ENCODE measurements around the gene EVC. TPM values are rescaled to one million over a fixed set of nuclear protein-coding genes. Genes with fewer than 3 reads are reported as not detected.
A peak's percentile ranks its signal among the peaks of the same experiment; 100 is the strongest.

EVC gene
- total RNA-seq, 1 donor from 2014 or later: 39.8 TPM

- Mint-ChIP-seq H3K4me1 (ENCODE audit: low read depth) (peaks cover 80% of the 10 kb centered on the region), H3K9me3 (ENCODE audit: low read depth) (no peaks in the 10 kb centered on the region), H3K27ac (ENCODE audit: unreplicated experiment) (peak overlapping the region; percentile 89), H3K4me3 (ENCODE audit: unreplicated experiment) (no peak overlapping the region), H3K27me3 (ENCODE audit: low read depth) (no peaks in the 10 kb centered on the region), H3K36me3 (ENCODE audit: low read depth) (peaks cover 29% of the 10 kb centered on the region)
- no peak for DNase-seq (ENCODE audit: low spot score)
- TF ChIP-seq CTCF (IDR thresholded peaks at IDR 0.05): no peak
Observed at GRCh38 chr4:5749568-5749967, 38.6 kb downstream of the EVC start.

DNA sequence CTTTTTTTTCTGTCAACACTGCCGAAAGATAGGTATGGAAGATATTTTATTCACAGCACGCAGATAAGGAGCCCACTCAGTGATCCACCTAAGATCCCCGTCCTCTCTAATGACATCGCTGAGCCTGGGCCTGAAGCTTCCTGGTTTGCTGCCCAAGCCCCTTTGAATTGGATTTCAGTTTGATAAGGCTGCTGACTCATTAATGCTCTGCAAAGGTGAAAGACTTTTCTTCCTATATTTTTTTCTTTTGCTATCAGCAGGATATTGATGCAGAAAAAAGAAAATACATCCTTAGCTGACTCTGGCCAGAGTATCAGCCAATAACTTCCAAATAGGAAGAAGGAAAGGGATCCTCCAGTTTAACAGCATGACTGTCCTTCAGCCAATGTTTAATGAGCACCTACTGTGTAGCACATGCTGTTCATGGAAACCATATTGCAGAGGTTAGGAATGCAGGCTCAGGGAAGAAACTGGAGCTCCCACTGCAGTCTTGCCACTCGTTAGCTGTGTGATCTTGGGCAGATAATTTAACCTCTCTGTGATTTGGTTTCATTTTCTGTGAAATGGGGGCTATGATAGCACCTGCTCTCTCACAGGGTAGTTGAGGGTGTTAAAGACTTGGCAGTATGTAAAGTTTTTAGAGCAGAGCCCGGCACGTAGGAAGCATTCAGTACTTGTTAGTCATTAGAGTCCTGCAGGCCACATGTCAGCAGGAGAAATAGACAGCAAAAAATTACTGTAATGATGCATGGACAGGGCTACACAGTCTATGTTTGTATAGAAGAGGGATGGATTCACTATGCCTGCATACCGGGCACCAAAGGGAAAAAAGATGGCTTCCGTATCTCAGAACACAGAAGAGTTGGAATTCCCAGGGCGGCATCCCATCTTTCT is 39.3 kb downstream of the EVC start:
- Mint-ChIP-seq H3K27ac (ENCODE audit: unreplicated experiment) (peak overlapping the region; percentile 89), H3K27me3 (ENCODE audit: low read depth) (no peaks in the 10 kb centered on the region), H3K36me3 (ENCODE audit: low read depth) (peaks cover 29% of the 10 kb centered on the region), H3K9me3 (ENCODE audit: low read depth) (no peaks in the 10 kb centered on the region), H3K4me3 (ENCODE audit: unreplicated experiment) (no peak overlapping the region), H3K4me1 (ENCODE audit: low read depth) (peaks cover 77% of the 10 kb centered on the region)
- DNase-seq (ENCODE audit: low spot score): no peak
- no peak for TF ChIP-seq CTCF (IDR thresholded peaks at IDR 0.05)

DNA sequence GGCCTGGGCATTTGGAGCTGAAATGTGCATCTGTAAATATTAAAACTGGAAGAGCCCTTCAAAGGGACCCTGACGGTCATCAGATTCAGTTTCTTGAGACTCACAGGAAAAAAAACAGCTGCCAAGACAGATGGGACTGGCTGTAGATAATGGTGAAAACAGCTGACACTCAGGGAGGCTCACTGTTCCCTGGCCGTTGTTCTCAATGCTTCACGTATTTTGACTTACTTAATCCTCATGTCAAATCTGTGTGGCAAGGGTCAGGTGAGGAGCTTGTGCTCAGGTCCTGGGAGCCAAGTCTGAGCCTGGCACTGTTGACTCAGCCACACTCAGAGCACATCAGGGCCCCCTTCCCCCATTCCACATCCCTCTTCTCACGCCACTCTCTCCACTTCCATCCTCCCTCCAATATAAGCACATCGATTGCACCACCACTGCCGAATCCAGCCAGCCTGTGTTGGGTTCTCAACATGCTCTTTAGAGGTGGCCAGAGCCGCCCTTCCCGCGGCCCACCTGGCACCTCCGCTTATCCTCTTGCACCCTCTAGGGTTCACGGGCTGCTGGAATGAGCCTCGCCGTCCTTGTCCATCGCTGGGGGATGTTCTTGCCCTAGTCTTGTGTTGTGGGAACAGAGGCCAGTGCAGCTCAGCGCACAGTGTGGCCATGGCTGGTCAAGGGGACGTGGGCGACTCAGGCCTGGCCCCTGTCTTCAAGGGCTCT is 40.1 kb downstream of the EVC start:
- Mint-ChIP-seq H3K9me3 (ENCODE audit: low read depth) (no peaks in the 10 kb centered on the region), H3K36me3 (ENCODE audit: low read depth) (peaks cover 30% of the 10 kb centered on the region), H3K27ac (ENCODE audit: unreplicated experiment) (peak overlapping the region; percentile 89), H3K4me3 (ENCODE audit: unreplicated experiment) (no peak overlapping the region), H3K27me3 (ENCODE audit: low read depth) (no peaks in the 10 kb centered on the region), H3K4me1 (ENCODE audit: low read depth) (peaks cover 70% of the 10 kb centered on the region)
- no peak for TF ChIP-seq CTCF (IDR thresholded peaks at IDR 0.05)
- DNase-seq (ENCODE audit: low spot score): no peak

GRCh38 chr4:5751666-5752375 is 40.8 kb downstream of the EVC start:
- H3K4me3 Mint-ChIP-seq (ENCODE audit: unreplicated experiment): no peak overlapping the region
- no peak for TF ChIP-seq CTCF (IDR thresholded peaks at IDR 0.05)
- H3K36me3 Mint-ChIP-seq (ENCODE audit: low read depth): peaks cover 36% of the 10 kb centered on the region
- DNase-seq (ENCODE audit: low spot score): no peak
- peaks cover 63% of the 10 kb centered on the region for H3K4me1 Mint-ChIP-seq (ENCODE audit: low read depth)
- peak overlapping the region; percentile 89 for H3K27ac Mint-ChIP-seq (ENCODE audit: unreplicated experiment)
- H3K9me3 Mint-ChIP-seq (ENCODE audit: low read depth): no peaks in the 10 kb centered on the region
- H3K27me3 Mint-ChIP-seq (ENCODE audit: low read depth): no peaks in the 10 kb centered on the region

All from chondrocyte (in vitro differentiated cells).